Measurements from ENCODE around the gene APP.

DNA sequence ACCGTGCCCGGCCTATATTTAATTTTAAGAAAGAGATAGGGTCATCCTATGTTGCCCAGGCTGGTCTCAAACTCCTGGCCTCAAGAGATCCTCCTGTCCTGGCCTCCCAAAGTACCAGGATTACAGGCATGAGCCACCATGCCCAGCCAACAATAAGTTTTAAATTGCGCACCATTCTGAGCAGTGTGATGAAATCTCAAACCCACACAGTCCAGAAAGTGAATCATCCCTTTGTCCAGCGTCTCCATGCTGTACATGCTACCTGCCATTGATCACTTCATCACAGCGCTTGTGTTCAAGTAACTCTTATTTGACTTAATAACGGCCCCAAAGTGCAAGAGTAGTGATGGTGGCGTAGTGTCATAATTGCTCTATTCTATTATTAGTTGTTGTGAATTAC, 75.4 kb downstream of the APP start:
- TF ChIP-seq EZH2 (IDR thresholded peaks at IDR 0.05; ENCODE audit: borderline replicate concordance): no peak
- TF ChIP-seq CTCF (IDR thresholded peaks at IDR 0.05; ENCODE audit: poor library complexity): no peak
- TF ChIP-seq EZH2phosphoT487 (IDR thresholded peaks at IDR 0.05; ENCODE audit: low read depth, severe bottlenecking, unreplicated experiment): no peak
